HG03439 (cell line): ENCODE measurements around the gene BBLN.
"Not testable (repeated sequence)": the region's sequence is repeated elsewhere in the genome, so short reads cannot be mapped to it uniquely, and the experiment has no call there.

ENCODE experiments used
- ATAC-seq: cut with Tn5 transposase; IDR thresholded peaks from one replicate; pipeline ENCODE4 v1.9.1; 2021; ENCODE audit warnings: mild to moderate bottlenecking, moderate library complexity; ENCODE audit not compliant: unreplicated experiment

Gene BBLN

GRCh38 chr9:128124451-128124850 is 35.6 kb upstream of the BBLN start:
- ATAC-seq = no peak

GRCh38 chr9:128124873-128125579 is 35.0 kb upstream of the BBLN start:
- no peak for ATAC-seq

- no peak for ATAC-seq
These were observed 34.3 kb upstream of the BBLN start for GRCh38 chr9:128125580-128126354.

GRCh38 chr9:128127568-128127989 is 32.5 kb upstream of the BBLN start, which contains the start of gene PTGES2:
Gene PTGES2, minus strand, starts transcription at chr9:128127729. Its CDS starts 12 bp downstream, at chr9:128127717.
- ATAC-seq = peak; percentile 55

GRCh38 chr9:128127990-128128835 is 31.9 kb upstream of the BBLN start:
- peak; percentile 72 for ATAC-seq

- no peak for ATAC-seq
These were observed 31.1 kb upstream of the BBLN start for GRCh38 chr9:128128836-128129590.

GRCh38 chr9:128129976-128130590 is 30.0 kb upstream of the BBLN start:
- not testable (repeated sequence) for ATAC-seq

GRCh38 chr9:128130651-128131050 is 29.4 kb upstream of the BBLN start:
- ATAC-seq = not testable (repeated sequence)

GRCh38 chr9:128131346-128131745 is 28.7 kb upstream of the BBLN start:
- ATAC-seq = not testable (repeated sequence)

GRCh38 chr9:128132139-128132538 is 27.9 kb upstream of the BBLN start:
- ATAC-seq = not testable (repeated sequence)

- not testable (repeated sequence) for ATAC-seq
These were observed 24.5 kb upstream of the BBLN start for GRCh38 chr9:128135561-128135960.

- no peak for ATAC-seq
These were observed 23.0 kb upstream of the BBLN start for GRCh38 chr9:128136816-128137793.

- no peak for ATAC-seq
These were observed 22.1 kb upstream of the BBLN start for GRCh38 chr9:128138001-128138400.

- ATAC-seq = no peak
These were observed 20.4 kb upstream of the BBLN start for GRCh38 chr9:128139621-128140020.

GRCh38 chr9:128141604-128142003 is 18.5 kb upstream of the BBLN start:
- ATAC-seq = no peak

GRCh38 chr9:128142061-128142460 is 18.0 kb upstream of the BBLN start:
- ATAC-seq = no peak

- ATAC-seq = no peak
These were observed 17.5 kb upstream of the BBLN start for GRCh38 chr9:128142596-128142995.

- ATAC-seq = no peak
These were observed 16.4 kb upstream of the BBLN start for GRCh38 chr9:128143525-128144238.
